Osteoblast (primary cell): ENCODE measurements around the gene ZNF526. TPM values are rescaled to one million over a fixed set of nuclear protein-coding genes. Genes with fewer than 3 reads are reported as not detected.
A peak's percentile ranks its signal among the peaks of the same experiment; 100 is the strongest.
"Not testable (repeated sequence)": the region's sequence is repeated elsewhere in the genome, so short reads cannot be mapped to it uniquely, and the experiment has no call there.

Experiments used
- DNase-seq: peaks from one replicate; pipeline ENCODE4 v3.0.0; 2011; ENCODE audit warnings: low spot score, mixed read lengths; ENCODE audit not compliant: insufficient read length; ENCODE audit errors: missing footprints
- H2AFZ ChIP-seq: 2 replicates; pipeline ENCODE4 v1.6.0; 2011; ENCODE audit warnings: mild to moderate bottlenecking, low read length
- H3K27ac ChIP-seq: 2 replicates; pipeline ENCODE4 v1.5.1; 2011; ENCODE audit warnings: mild to moderate bottlenecking, low read depth, low read length, moderate library complexity
- H3K27me3 ChIP-seq: 2 replicates; pipeline ENCODE4 v1.6.0; 2012; ENCODE audit warnings: mild to moderate bottlenecking, control low read depth, inconsistent platforms, low read length, moderate library complexity; ENCODE audit not compliant: insufficient read depth
- H3K36me3 ChIP-seq: 2 replicates; pipeline ENCODE4 v1.5.1; 2011; ENCODE audit warnings: mild to moderate bottlenecking, low read length, control low read depth, moderate library complexity; ENCODE audit not compliant: insufficient read depth
- H3K4me1 ChIP-seq: 2 replicates; pipeline ENCODE4 v1.5.1; 2011; ENCODE audit warnings: mild to moderate bottlenecking, low read length, control low read depth, moderate library complexity; ENCODE audit not compliant: insufficient read depth
- H3K4me2 ChIP-seq: 2 replicates; pipeline ENCODE4 v1.6.0; 2011; ENCODE audit warnings: mild to moderate bottlenecking, low read length; ENCODE audit not compliant: insufficient read depth
- H3K4me3 ChIP-seq: fragments of 200-600 bp; sonication (generic); 3 replicates; pipeline ENCODE4 v1.5.1; 2012; ENCODE audit warnings: mild to moderate bottlenecking, low read length, inconsistent platforms; ENCODE audit not compliant: insufficient read depth
- H3K79me2 ChIP-seq: 2 replicates; pipeline ENCODE4 v1.6.0; 2012; ENCODE audit warnings: mild to moderate bottlenecking, low read length, control low read depth, inconsistent platforms; ENCODE audit not compliant: insufficient read depth
- H3K9me3 ChIP-seq: 2 replicates; pipeline ENCODE4 v1.5.1; 2011; ENCODE audit warnings: low read depth, low read length, control low read depth
- H4K20me1 ChIP-seq: 2 replicates; pipeline ENCODE4 v1.6.0; 2012; ENCODE audit warnings: mild to moderate bottlenecking, low read length, control low read depth; ENCODE audit not compliant: insufficient read depth
- CTCF ChIP-seq: IDR thresholded peaks from 2 replicates; pipeline ENCODE4 v1.5.1; 2011; ENCODE audit warnings: mild to moderate bottlenecking, low read depth, low read length, moderate library complexity; ENCODE audit errors: extremely low read depth
- total RNA-seq: library from RNA; depleted of rRNA; stranded (reverse); fragments of >200 nt; gene quantifications from 2 replicates; pipeline ENCODE4 v1.2.3, GENCODE V29; 2012

ZNF526 gene
- total RNA-seq, 1 donor = 11.9 TPM

- DNase-seq = no peak
- Histone ChIP-seq H4K20me1 (no peaks in the 10 kb centered on the region), H3K79me2 (no peaks in the 10 kb centered on the region), H3K36me3 (no peaks in the 10 kb centered on the region), H3K4me2 (no peak overlapping the region), H3K27ac (no peak overlapping the region), H3K4me1 (no peaks in the 10 kb centered on the region), H2AFZ (no peak overlapping the region), H3K4me3 (no peak overlapping the region), H3K27me3 (no peaks in the 10 kb centered on the region), H3K9me3 (no peaks in the 10 kb centered on the region)
- no peak for TF ChIP-seq CTCF
These were observed 41.7 kb downstream of the ZNF526 start for GRCh38 chr19:42261763-42262162.

GRCh38 chr19:42266105-42266504 lies 46.0 kb downstream of the ZNF526 start:
- peaks cover 16% of the 10 kb centered on the region for H3K79me2 ChIP-seq
- H3K4me1 ChIP-seq = peaks cover 23% of the 10 kb centered on the region
- H3K27me3 ChIP-seq, H3K27ac ChIP-seq, H3K36me3 ChIP-seq, H3K9me3 ChIP-seq, H4K20me1 ChIP-seq, H2AFZ ChIP-seq, H3K4me2 ChIP-seq, H3K4me3 ChIP-seq, DNase-seq: not testable (repeated sequence)

GRCh38 chr19:42266928-42267603 lies 47.0 kb downstream of the ZNF526 start:
- Histone ChIP-seq H3K4me1 (peaks cover 28% of the 10 kb centered on the region), H3K79me2 (peaks cover 26% of the 10 kb centered on the region), H2AFZ (peak overlapping the region; percentile 99), H3K4me2 (peak overlapping the region; percentile 99)
- not testable (repeated sequence) for H3K4me3 ChIP-seq, H3K36me3 ChIP-seq, H3K27me3 ChIP-seq, H3K27ac ChIP-seq, H3K9me3 ChIP-seq, DNase-seq, H4K20me1 ChIP-seq

GRCh38 chr19:42267644-42268141 lies 47.6 kb downstream of the ZNF526 start:
- peak overlapping the region; percentile 99 for H3K4me2 ChIP-seq
- H4K20me1 ChIP-seq = peaks cover 2% of the 10 kb centered on the region
- H3K36me3 ChIP-seq = peaks cover 5% of the 10 kb centered on the region
- DNase-seq = no peak
- H3K27ac ChIP-seq = peak overlapping the region; percentile 100
- peaks cover 28% of the 10 kb centered on the region for H3K4me1 ChIP-seq
- TF ChIP-seq CTCF = no peak
- H3K27me3 ChIP-seq = no peaks in the 10 kb centered on the region
- no peaks in the 10 kb centered on the region for H3K9me3 ChIP-seq
- peak overlapping the region; percentile 92 for H3K4me3 ChIP-seq
- peaks cover 32% of the 10 kb centered on the region for H3K79me2 ChIP-seq
- peak overlapping the region; percentile 99 for H2AFZ ChIP-seq

GRCh38 chr19:42268142-42268703 lies 48.1 kb downstream of the ZNF526 start:
- peaks cover 3% of the 10 kb centered on the region for H4K20me1 ChIP-seq
- peak; percentile 99 for DNase-seq
- H3K4me3 ChIP-seq = peak overlapping the region; percentile 92
- H3K27ac ChIP-seq = peak overlapping the region; percentile 100
- no peaks in the 10 kb centered on the region for H3K27me3 ChIP-seq
- H3K4me1 ChIP-seq = peaks cover 28% of the 10 kb centered on the region
- TF ChIP-seq CTCF = no peak
- no peaks in the 10 kb centered on the region for H3K9me3 ChIP-seq
- peak overlapping the region; percentile 99 for H3K4me2 ChIP-seq
- peaks cover 8% of the 10 kb centered on the region for H3K36me3 ChIP-seq
- peaks cover 37% of the 10 kb centered on the region for H3K79me2 ChIP-seq
- H2AFZ ChIP-seq = peak overlapping the region; percentile 99
